Activated CD8-positive, alpha-beta memory T cell treated with anti-CD3 and anti-CD28 coated beads for 48 hours (primary cell): ENCODE results near the gene PSMG3.

Experiments
- DNase-seq, 3 experiments: peaks; one replicate each; pipeline ENCODE4 v3.0.0-alpha.2; 2020; ENCODE audit warnings: low read depth in 2 of 3, low spot score in 2 of 3

The PSMG3 gene

GRCh38 chr7:1546909-1547776 lies 22.7 kb downstream of the PSMG3 start:
- no peak for DNase-seq

- DNase-seq, result no peak
Measured at GRCh38 chr7:1546274-1546908, 23.4 kb downstream of the PSMG3 start.

- no peak for DNase-seq
Measured at GRCh38 chr7:1545417-1546246, 24.2 kb downstream of the PSMG3 start.

- no peak for DNase-seq
Measured at GRCh38 chr7:1544896-1545416, 24.9 kb downstream of the PSMG3 start.

DNA sequence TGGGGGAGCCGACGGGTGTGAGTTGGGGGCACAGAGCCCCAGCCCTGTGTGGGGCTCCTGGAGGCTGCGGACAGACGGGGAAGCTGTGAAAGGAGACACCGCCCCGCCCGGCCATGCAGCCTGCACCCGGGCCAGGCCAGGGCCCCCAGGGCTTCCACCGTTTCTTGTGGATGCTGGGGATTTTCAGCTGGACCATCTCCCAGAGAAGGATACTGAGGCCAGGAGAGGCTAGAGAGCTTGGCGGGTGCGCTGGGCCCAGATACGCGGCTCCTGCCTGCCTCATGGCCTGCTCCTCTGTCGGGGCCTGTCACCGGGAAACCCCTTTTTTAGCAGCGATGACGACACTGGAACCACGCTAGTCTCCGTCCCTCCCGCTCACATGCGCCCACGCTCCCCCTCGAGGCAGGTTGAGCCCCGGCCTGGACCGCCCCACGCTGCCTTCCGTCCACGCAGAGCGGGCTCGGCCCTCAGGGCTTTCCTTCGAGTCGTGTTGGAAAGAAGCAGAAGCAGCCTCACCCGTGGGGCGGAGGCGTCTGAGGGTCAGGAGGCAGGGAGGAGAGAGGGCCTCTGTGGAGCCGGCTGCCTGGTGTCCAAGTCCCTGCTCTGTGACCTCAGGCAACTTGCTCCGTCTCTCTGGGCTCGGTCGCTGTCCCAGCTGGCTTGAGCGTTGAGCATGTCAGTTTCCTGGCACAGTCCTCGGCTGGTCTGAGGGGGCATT lies 25.5 kb downstream of the PSMG3 start:
- no peak for DNase-seq

DNA sequence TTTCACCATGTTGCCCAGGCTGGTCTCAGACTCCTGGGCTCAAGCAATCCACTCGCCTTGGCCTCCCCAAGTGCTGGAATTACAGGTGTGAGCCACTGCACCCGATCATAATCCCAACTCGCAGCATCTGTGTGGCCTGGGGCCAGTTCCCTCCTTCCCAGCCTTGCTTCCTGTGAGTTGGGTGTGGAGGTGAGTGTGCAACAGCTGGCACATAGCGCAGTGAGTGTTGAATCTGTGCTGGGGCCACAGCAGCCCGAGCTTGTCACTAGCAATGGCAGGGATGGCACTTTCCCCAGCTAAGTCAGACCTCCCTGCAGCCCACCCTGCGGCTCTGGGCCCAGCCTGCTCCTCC lies 26.0 kb downstream of the PSMG3 start:
- no peak for DNase-seq

DNA sequence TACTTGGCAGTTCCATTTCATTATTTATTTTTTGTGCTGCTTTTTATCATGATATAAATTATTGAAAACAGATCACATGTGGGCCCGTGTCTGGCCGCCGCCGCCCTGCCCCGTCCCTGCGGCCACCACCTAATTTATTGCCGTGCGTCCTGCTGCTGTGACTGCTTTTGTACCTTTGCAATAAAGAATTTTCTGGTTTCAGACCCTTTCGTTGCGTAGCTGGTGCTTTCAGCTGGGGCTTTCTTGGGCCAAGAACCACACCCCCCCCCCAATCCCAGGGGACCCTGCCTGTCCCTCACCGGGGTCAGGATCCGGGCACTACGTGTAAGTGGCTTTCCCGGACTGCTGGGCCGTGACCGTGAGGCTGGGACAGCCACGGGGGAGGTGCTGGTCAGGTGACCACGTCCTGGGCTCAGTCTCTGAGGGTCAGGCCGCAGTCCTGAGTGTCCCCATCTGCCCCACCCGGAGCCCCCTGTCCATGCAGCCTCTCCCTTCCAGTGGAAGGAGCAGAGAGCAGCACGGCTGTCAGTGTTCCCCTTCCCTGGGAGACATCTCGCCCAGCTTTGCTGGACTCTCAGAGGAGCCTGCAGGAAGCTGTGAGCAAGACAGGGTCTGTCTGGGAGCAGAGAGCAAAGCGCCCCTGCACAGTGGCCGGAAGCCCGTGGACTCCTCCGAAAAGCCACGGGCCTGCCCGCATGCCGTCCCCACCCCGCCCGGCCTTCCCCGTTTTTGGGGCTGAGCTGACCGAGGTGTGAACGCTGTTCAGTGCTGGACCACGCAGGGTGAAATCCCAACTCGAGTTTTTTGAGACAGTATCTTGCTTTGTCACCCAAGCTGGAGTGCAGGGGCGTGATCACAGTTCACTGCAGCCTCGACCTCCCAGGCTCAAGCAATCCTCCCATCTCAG lies 26.7 kb downstream of the PSMG3 start:
- DNase-seq, result no peak

GRCh38 chr7:1542329-1542728 lies 27.5 kb downstream of the PSMG3 start:
- DNase-seq, result no peak

GRCh38 chr7:1541431-1542162 lies 28.2 kb downstream of the PSMG3 start:
- DNase-seq, result no peak

GRCh38 chr7:1540776-1541271 lies 29.0 kb downstream of the PSMG3 start:
- no peak for DNase-seq

DNA sequence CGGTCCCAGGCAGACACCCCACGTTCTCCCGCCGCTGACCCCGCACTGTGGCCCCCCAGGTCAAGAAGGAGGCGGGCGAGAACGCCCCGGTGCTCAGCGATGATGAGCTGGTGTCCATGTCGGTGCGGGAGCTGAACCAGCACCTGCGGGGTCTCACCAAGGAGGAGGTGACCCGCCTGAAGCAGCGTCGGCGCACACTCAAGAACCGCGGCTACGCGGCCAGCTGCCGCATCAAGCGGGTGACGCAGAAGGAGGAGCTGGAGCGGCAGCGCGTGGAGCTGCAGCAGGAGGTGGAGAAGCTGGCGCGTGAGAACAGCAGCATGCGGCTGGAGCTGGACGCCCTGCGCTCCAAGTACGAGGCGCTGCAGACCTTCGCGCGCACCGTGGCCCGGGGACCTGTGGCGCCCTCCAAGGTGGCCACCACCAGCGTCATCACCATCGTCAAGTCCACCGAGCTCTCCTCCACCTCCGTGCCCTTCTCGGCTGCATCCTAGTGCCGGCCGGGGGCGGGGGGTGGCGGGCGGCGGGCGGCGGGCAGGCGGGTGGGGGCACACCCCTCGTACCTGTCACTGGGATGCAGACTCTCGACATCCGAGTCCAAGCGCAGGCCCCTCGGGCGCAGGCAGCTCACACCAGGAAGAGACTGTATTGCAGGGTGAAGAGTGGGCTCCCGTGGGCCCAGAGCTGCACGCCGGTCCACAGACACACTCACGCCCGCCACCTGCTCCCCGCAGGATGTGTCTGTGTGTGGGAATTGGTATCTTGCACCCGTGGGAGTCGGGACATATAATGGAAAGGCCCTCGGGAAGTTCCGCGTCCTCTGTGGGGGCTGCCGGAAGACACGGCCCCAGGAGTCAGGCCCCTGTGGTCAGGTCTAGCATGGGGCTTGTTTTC lies 29.7 kb downstream of the PSMG3 start:
- DNase-seq, result no peak

DNA sequence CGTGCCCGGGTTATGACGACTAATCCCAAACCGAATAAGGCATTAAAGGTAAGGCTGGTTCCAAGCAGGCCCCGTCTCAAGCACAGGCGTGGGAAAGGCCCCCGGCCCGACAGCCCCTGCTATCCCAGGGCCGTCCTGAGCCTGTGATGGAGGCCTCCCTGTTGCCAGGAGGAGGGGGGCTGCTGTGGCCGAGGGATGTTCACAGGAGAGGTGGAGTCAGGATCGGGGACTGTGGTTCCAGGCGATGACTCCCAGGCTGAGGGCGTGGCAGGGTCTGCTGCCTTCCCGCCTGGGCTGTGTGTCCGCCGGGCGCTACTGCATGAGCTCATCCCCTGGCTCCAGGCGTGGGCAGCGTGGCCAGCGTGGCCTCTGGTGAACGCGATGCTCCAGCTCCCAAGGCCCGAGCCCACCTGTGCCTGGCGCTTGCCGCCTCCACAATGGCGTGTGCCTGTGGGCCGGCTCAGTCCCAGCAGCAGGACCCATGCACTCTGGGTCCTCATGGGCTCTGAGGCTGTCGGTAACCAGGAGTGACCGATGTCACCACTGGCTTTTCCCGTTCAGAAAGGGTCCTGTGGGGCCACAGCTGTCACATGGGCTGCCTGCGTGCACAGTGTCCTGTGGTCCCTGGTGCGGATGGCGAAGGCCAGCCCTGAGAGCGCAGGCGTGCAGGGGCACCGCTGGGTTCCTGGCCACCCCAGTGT lies 30.5 kb downstream of the PSMG3 start:
- no peak for DNase-seq

DNA sequence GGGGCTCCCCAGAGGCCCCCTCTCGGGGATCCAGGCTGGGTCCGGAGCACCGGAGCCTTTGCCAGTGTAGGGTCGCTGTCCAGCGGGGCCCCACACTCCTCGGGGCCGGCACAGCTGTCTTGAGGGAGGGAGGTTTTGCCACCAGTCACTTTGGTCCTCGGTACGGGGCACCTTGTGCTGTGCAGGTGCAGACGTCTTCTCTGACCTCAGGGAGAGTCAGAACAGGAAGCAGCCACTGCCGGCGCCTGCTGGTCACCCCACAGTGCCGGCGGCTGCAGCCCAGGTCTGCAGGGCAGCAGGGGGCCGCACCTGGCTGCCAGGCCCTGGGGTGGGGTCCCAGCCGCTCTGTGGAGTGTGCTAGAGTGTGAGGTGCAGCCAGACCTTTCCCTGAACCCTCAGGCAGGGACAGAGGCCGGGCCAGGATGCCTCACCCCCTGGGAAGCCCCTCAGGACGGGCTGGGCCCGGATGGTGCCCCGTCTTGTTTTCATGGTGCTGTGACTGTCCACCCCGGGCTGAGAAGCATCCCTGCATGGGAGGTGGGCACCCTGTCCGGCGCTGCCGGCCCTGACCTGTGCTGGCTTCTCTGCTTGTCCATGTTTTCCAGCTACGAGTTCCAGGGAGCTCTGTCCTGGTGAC lies 31.2 kb downstream of the PSMG3 start:
- DNase-seq, result no peak

DNA sequence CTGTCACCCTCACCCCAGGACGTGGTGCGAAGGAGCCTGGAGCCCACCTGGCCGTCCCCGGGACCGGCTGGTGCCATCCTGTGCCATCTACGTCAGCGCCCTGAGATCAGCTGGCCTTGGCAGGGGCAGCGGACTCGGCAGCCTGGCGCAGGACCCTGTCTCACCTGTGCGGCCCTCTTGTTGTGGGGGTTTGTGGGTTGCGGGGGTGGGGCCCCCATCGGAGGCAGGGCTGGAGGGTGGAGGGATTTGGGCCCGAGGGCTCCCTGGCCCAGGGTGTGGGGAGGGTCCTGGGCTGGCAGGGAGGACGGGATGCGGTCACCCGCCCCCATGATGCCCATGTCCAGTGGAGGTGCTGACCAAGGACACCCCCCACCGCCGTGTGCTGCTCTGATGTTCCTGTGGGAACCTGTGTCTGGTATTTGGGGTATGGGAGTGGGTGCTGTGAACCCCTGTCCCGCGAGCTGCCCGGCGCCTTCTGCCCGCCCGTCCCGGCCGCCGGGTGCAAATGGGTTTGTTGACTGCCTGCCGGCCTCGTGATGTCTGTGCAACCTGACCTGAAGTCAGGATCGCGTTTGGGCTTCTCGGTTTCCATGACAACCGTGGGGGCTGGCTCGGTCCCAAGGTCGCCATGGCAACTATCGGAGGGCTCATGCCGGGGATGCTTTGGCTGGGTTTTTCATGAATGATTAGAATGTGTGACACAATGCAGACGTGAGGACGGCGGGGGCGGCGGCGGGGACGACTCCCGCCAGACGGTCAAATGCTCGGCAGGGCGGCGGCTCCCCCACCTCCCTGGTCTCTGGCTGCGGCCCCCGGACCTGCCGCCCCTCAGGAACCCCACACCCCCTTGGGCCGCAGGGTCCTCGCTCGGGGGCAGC lies 32.1 kb downstream of the PSMG3 start:
- no peak for DNase-seq

- DNase-seq, result no peak
Measured at GRCh38 chr7:1536743-1537534, 32.9 kb downstream of the PSMG3 start.
